HEK293T (cell line): Measurements from ENCODE around the gene PLEKHM2.

ENCODE experiments used
- CTCF ChIA-PET: fragments of 350-600 bp; formaldehyde crosslinking; extraction: SDS; loops from one replicate; lab custom pipeline; 2021; ENCODE audit warnings: antibody characterized with exemption, inconsistent platforms; lab: Yijun Ruan, JAX
- POLR2A ChIA-PET: fragments of 350-600 bp; formaldehyde crosslinking; extraction: SDS; loops from one replicate; lab custom pipeline; 2020; ENCODE audit warnings: antibody characterized with exemption, inconsistent platforms; lab: Yijun Ruan, JAX
- DNase-seq: peaks from one replicate; pipeline ENCODE4 v3.0.0; 2012; ENCODE audit warnings: mixed read lengths; ENCODE audit errors: extremely low spot score
- ARNT ChIP-seq: fragments of 450-650 bp; IDR thresholded peaks from 2 replicates; pipeline ENCODE4 v1.6.1; 2017; ENCODE audit warnings: mild to moderate bottlenecking
- BHLHE40 ChIP-seq: fragments of 450-650 bp; IDR thresholded peaks from 2 replicates; pipeline ENCODE4 v1.6.1; 2016; ENCODE audit warnings: mild to moderate bottlenecking, moderate library complexity, borderline replicate concordance
- CTBP1 ChIP-seq: fragments of 450-650 bp; IDR thresholded peaks from 2 replicates; pipeline ENCODE4 v1.6.1; 2016; ENCODE audit warnings: borderline replicate concordance
- ELF4 ChIP-seq: fragments of 450-650 bp; IDR thresholded peaks from 2 replicates; pipeline ENCODE4 v1.6.1; 2017; ENCODE audit warnings: antibody characterized with exemption
- FOXA1 ChIP-seq: fragments of 450-650 bp; IDR thresholded peaks from 2 replicates; pipeline ENCODE4 v1.6.1; 2016; ENCODE audit warnings: mild to moderate bottlenecking
- FOXK2 ChIP-seq: fragments of 450-650 bp; IDR thresholded peaks from 2 replicates; pipeline ENCODE4 v1.6.1; 2016; ENCODE audit warnings: mild to moderate bottlenecking
- FOXM1 ChIP-seq: fragments of 450-650 bp; IDR thresholded peaks from 2 replicates; pipeline ENCODE4 v1.6.1; 2017; ENCODE audit warnings: mild to moderate bottlenecking, borderline replicate concordance
- HDGF ChIP-seq: fragments of 450-650 bp; IDR thresholded peaks from 2 replicates; pipeline ENCODE4 v1.6.1; 2017; ENCODE audit warnings: antibody characterized with exemption, borderline replicate concordance
- L3MBTL2 ChIP-seq: fragments of 450-650 bp; conservative IDR thresholded peaks from 2 replicates; pipeline ENCODE4 v1.6.1; 2016; ENCODE audit warnings: mild to moderate bottlenecking
- LEF1 ChIP-seq: fragments of 450-650 bp; IDR thresholded peaks from 2 replicates; pipeline ENCODE4 v1.6.1; 2017; ENCODE audit warnings: mild to moderate bottlenecking, borderline replicate concordance
- NFRKB ChIP-seq: fragments of 450-650 bp; IDR thresholded peaks from 2 replicates; pipeline ENCODE4 v1.6.1; 2016; ENCODE audit warnings: mild to moderate bottlenecking, moderate library complexity
- SP1 ChIP-seq: fragments of 450-650 bp; IDR thresholded peaks from 2 replicates; pipeline ENCODE4 v1.6.1; 2017
- SUZ12 ChIP-seq: fragments of 450-650 bp; IDR thresholded peaks from 2 replicates; pipeline ENCODE4 v1.6.1; 2016; ENCODE audit warnings: mild to moderate bottlenecking
- TARDBP ChIP-seq: fragments of 450-650 bp; IDR thresholded peaks from 2 replicates; pipeline ENCODE4 v1.6.1; 2016
- ZNF384 ChIP-seq: fragments of 450-650 bp; IDR thresholded peaks from 2 replicates; pipeline ENCODE4 v1.6.1; 2016
- TF ChIP-seq, protein P1 (sequence below): fragments of 450-650 bp; IDR thresholded peaks from 2 replicates; pipeline ENCODE4 v1.6.1; 2016

The PLEKHM2 gene

DNA sequence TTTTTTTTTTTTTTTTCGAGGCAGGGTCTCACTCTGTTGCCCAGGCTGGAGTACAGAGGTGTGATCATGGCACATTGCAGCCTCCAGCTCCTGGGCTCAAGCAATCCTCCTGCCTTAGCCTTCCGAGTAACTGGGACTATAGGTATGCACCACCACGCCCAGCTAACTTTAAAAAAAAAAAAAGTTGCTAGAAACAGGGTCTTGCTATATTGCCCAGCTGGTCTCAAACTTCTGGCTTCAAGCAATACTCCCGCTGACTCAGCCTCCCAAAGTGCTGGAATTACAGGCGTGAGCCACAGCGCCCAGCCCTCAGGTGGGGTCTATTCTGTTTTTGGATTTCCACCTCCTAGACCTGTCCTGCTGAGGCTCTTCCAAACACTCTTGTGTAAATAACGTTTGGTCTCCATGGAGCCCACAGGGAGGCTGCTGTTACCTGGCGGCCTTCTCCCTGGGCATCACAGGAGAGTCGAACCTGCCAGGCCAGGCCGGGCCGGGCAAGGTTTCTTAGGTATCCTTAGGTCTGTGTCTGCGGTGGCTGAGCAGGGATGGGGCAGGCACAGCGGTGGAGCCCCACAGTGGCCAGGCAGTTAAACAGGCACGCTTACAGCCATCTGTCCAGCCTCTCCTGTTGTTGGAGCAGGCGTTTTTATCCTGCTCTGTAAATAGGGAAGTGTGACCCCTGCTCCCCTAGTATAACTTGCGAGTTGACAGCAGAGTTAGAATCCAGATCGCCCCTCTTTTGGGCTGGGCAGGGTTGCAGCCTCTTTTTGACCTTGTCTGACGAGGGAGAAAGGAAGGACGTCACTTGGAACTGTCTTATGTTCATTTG lies 18.8 kb downstream of the PLEKHM2 start:
- ChIA-PET POLR2A (no interaction called here), CTCF (interaction anchor here (0.6 to 1.2 kb wide), 3 partner anchors 8 to 202 kb away, joined by 3 read pairs; no protein-coding TSS in a partner anchor)
- peak; percentile 44 for DNase-seq
- TF ChIP-seq L3MBTL2 (no peak), LEF1 (no peak), ZNF384 (no peak), BHLHE40 (no peak), HDGF (no peak)

GRCh38 chr1:15703562-15703961 lies 19.4 kb downstream of the PLEKHM2 start:
- POLR2A ChIA-PET: no interaction called here
- CTCF ChIA-PET: no interaction called here
- DNase-seq: no peak
- TF ChIP-seq NFRKB (no peak), FOXA1 (no peak), ZNF384 (no peak), FOXK2 (no peak), HDGF (no peak), ELF4 (no peak), ARNT (no peak)
- TF ChIP-seq, protein P1, sequence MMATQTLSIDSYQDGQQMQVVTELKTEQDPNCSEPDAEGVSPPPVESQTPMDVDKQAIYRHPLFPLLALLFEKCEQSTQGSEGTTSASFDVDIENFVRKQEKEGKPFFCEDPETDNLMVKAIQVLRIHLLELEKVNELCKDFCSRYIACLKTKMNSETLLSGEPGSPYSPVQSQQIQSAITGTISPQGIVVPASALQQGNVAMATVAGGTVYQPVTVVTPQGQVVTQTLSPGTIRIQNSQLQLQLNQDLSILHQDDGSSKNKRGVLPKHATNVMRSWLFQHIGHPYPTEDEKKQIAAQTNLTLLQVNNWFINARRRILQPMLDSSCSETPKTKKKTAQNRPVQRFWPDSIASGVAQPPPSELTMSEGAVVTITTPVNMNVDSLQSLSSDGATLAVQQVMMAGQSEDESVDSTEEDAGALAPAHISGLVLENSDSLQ: no peak

DNA sequence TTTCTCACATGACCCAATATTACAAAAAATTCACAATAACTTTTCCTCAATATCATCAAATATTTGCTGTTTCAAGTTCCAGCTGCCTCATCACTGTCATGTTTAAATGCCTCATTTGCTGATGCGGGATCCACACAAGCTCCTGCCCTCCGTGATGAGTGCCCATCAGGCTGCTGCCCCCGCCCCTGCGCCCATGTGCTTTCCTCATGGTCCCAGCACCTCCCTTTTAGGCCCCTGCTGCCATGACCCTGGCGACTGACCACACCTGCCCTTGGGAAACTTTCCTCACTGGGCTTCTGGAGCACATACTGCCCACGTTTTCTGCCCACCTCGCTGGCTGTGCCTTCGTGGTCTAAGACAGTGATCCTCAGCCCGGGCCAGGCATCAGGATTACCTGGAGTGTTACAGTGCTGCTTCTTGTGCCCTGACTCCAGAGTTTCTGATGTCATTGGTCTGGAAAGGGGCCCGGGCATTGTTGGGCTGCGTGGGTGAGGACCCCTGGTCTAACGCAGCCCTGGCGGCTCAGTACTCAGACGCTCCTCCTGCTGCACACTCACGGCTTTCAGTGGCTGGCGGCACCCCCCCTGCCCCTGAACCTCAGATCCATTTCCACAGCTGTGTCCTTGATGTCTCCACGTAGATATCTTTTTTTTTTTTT lies 20.5 kb downstream of the PLEKHM2 start:
- CTCF ChIA-PET: no interaction called here
- TF ChIP-seq BHLHE40 (no peak), L3MBTL2 (no peak), FOXA1 (no peak), SUZ12 (no peak), ELF4 (no peak), FOXM1 (no peak), SP1 (no peak), LEF1 (no peak), CTBP1 (no peak)
- DNase-seq: no peak
- POLR2A ChIA-PET: no interaction called here

- TF ChIP-seq CTBP1: no peak
- no peak for TF ChIP-seq NFRKB
- no peak for TF ChIP-seq TARDBP
- no peak for TF ChIP-seq ELF4
- no peak for TF ChIP-seq FOXA1
- no peak for TF ChIP-seq LEF1
- no peak for TF ChIP-seq SP1
- TF ChIP-seq L3MBTL2: no peak
- TF ChIP-seq BHLHE40: no peak
- TF ChIP-seq SUZ12: no peak
- no peak for TF ChIP-seq ARNT
- TF ChIP-seq FOXK2: no peak
- TF ChIP-seq HDGF: no peak
- ChIA-PET CTCF (no interaction called here), POLR2A (no interaction called here)
- DNase-seq: no peak
These were observed 21.1 kb downstream of the PLEKHM2 start for GRCh38 chr1:15705184-15705566.

- POLR2A ChIA-PET: no interaction called here
- no peak for TF ChIP-seq NFRKB
- TF ChIP-seq L3MBTL2: no peak
- TF ChIP-seq ARNT: no peak
- TF ChIP-seq SUZ12: no peak
- TF ChIP-seq LEF1: no peak
- no peak for TF ChIP-seq FOXK2
- no peak for TF ChIP-seq TARDBP
- no peak for TF ChIP-seq FOXA1
- TF ChIP-seq ELF4: no peak
- no peak for TF ChIP-seq BHLHE40
- TF ChIP-seq, protein P1: no peak
- TF ChIP-seq SP1: no peak
- no peak for TF ChIP-seq CTBP1
- TF ChIP-seq HDGF: no peak
- CTCF ChIA-PET: no interaction called here
- DNase-seq: no peak
These were observed 22.6 kb downstream of the PLEKHM2 start for GRCh38 chr1:15706751-15707150.

GRCh38 chr1:15707239-15707925 lies 23.3 kb downstream of the PLEKHM2 start:
- POLR2A ChIA-PET: interaction anchor here (1.1 kb wide), 1 partner anchor 104 kb away, joined by 3 read pairs; no protein-coding TSS in a partner anchor
- DNase-seq: no peak
- CTCF ChIA-PET: interaction anchor here (0.6 kb wide), 1 partner anchor 254 kb away, joined by 3 read pairs; no protein-coding TSS in a partner anchor
- TF ChIP-seq SUZ12 (no peak), L3MBTL2 (no peak), FOXM1 (no peak), ARNT (no peak), TARDBP (no peak), NFRKB (no peak), CTBP1 (no peak), BHLHE40 (no peak), FOXK2 (no peak), LEF1 (no peak), ELF4 (no peak), HDGF (no peak), ZNF384 (no peak), FOXA1 (no peak), SP1 (no peak)
- TF ChIP-seq, protein P1: no peak
